ENCODE measurements around the gene ELF1. TPM values are rescaled to one million over a fixed set of nuclear protein-coding genes. Genes with fewer than 3 reads are reported as not detected.

The ELF1 gene
- total and polyA plus RNA-seq, 2 of the 4 experiments (the other 2 are of a cell fraction), result 25.4 to 27.6 TPM

DNA sequence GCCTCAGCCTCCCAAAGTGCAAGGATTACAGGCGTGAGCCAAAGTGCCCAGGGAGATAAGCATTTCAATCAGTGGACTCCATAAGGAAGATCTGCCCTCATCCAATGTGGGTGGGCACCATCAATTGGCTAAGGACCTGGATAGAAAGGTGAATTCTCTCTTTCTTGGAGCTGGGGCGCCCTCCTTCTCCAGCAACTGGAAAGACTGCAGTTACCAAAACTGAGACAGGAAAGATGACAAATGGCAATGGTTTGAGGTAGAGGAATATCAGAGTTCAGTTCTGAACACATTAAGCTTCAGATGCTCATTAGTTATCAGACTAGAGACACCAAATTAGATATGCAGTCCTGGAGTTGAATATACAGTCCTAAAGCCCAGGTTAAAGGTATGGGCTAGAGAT is 10.5 kb upstream of the ELF1 start:
- no TSS peak for BruUV-seq (replicated peaks)
- DNase-seq, result no peak
- H3K9me3 ChIP-seq (ENCODE audit: control insufficient read depth, insufficient read depth, low read length), result no peaks in the 10 kb centered on the region
- no peak overlapping the region for H3K18ac ChIP-seq (ENCODE audit: low read depth, low read length)
- no peak overlapping the region for H2BK120ac ChIP-seq (ENCODE audit: low read depth, low read length)
- peaks cover 62% of the 10 kb centered on the region for H4K20me1 ChIP-seq (ENCODE audit: insufficient read depth, low read length)
- H3K9me1 ChIP-seq (ENCODE audit: insufficient read depth, low read length), result peaks cover 18% of the 10 kb centered on the region; the same call in 1 of the 2 replicates
- peaks cover 11% of the 10 kb centered on the region for H3K36me3 ChIP-seq (ENCODE audit: control insufficient read depth, insufficient read depth, low read length)
- CTCF ChIA-PET, result no interaction called here
- intact Hi-C loops (cut with micrococcal nuclease) (no loop called here), in situ Hi-C loops (cut with MboI; ENCODE audit: low sequenced_read_pairs) (no loop called here), dilution Hi-C loops (cut with HindIII; ENCODE audit: low sequenced_read_pairs, unreplicated experiment) (no loop called here)
- no peak overlapping the region for H2BK20ac ChIP-seq (ENCODE audit: low read depth, low read length)
- no peak overlapping the region for H3K23ac ChIP-seq (ENCODE audit: low read depth, low read length)
- no peak overlapping the region for H3K27ac ChIP-seq (ENCODE audit: insufficient read depth, low read length)
- H3K56ac ChIP-seq (ENCODE audit: extremely low read depth, insufficient read depth, low read length), result no peak overlapping the region
- no peak overlapping the region for H2AFZ ChIP-seq (replicated peaks; ENCODE audit: low read length, poor library complexity)
- no peak overlapping the region for H3K4me2 ChIP-seq (ENCODE audit: low read depth, low read length)
- no peaks in the 10 kb centered on the region; the same call in 1 of the 2 replicates for H3K4me1 ChIP-seq (ENCODE audit: control insufficient read depth, insufficient read depth, low read length)
- no peak overlapping the region for H2AK9ac ChIP-seq (replicated peaks; ENCODE audit: low read depth, low read length, poor library complexity)
- H4K91ac ChIP-seq (ENCODE audit: insufficient read depth, low read depth, low read length), result no peak overlapping the region
- no peaks in the 10 kb centered on the region for H3K27me3 ChIP-seq (ENCODE audit: control insufficient read depth, insufficient read depth, low read length)
- no CpG with 5 or more reads among the region's 2 CpGs for WGBS, 2 experiments (ENCODE audit: extremely low coverage in 2 of 2, insufficient read length in 1 of 2)
- H3K4ac ChIP-seq (ENCODE audit: low read depth, low read length), result no peak overlapping the region
- no peak overlapping the region for H3K9ac ChIP-seq (ENCODE audit: low read depth, low read length)
- H3K4me3 ChIP-seq (ENCODE audit: insufficient read depth, low read depth, low read length), result no peak overlapping the region
- no peak overlapping the region for H2BK5ac ChIP-seq (ENCODE audit: low read depth, low read length, poor library complexity, severe bottlenecking)
- H2AK5ac ChIP-seq (ENCODE audit: low read depth, low read length), result no peak overlapping the region
- H2BK15ac ChIP-seq (ENCODE audit: low read depth, low read length), result no peak overlapping the region
- H3K79me1 ChIP-seq (ENCODE audit: low read depth in 1 of 2, low read length in 2 of 2), result peaks cover 40 to 77% of the 10 kb centered on the region in 2 experiments
- H4K5ac ChIP-seq (ENCODE audit: low read depth, low read length), result no peak overlapping the region
- no peak for ATAC-seq (ENCODE audit: low read depth)
- POLR2A ChIA-PET (ENCODE audit: unreplicated experiment), result no interaction called here
- no peak overlapping the region for H3K14ac ChIP-seq (replicated peaks; ENCODE audit: low read depth, low read length)
- H4K8ac ChIP-seq (ENCODE audit: low read depth in 2 of 2, low read length in 2 of 2), result no peak overlapping the region
- TF ChIP-seq FOS (IDR thresholded peaks at IDR 0.05; ENCODE audit: low read depth, low read length) (no peak), CTCF (conservative IDR thresholded peaks at IDR 0.05; ENCODE audit: low read depth, low read length) (no peak), RAD21 (IDR thresholded peaks at IDR 0.05; ENCODE audit: low read length) (no peak), MAZ (IDR thresholded peaks at IDR 0.05; ENCODE audit: borderline replicate concordance, low read depth, low read length) (no peak), CEBPB (IDR thresholded peaks at IDR 0.05; ENCODE audit: low read depth, low read length) (no peak), POLR2A (IDR thresholded peaks at IDR 0.05; ENCODE audit: low read depth, low read length) (no peak), MXI1 (IDR thresholded peaks at IDR 0.05; ENCODE audit: borderline replicate concordance, low read depth, low read length) (no peak), SMC3 (IDR thresholded peaks at IDR 0.05; ENCODE audit: low read depth, low read length) (no peak), RCOR1 (IDR thresholded peaks at IDR 0.05; ENCODE audit: insufficient replicate concordance, low read length) (no peak), CHD1 (IDR thresholded peaks at IDR 0.05; ENCODE audit: low read depth, low read length) (no peak)
- TF ChIP-seq, protein P1, sequence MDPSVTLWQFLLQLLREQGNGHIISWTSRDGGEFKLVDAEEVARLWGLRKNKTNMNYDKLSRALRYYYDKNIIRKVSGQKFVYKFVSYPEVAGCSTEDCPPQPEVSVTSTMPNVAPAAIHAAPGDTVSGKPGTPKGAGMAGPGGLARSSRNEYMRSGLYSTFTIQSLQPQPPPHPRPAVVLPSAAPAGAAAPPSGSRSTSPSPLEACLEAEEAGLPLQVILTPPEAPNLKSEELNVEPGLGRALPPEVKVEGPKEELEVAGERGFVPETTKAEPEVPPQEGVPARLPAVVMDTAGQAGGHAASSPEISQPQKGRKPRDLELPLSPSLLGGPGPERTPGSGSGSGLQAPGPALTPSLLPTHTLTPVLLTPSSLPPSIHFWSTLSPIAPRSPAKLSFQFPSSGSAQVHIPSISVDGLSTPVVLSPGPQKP (IDR thresholded peaks at IDR 0.05; ENCODE audit: borderline replicate concordance, low read depth, low read length), result no peak
